K562 (cell line): Measurements from ENCODE around the gene CNPY4. TPM values are rescaled to one million over a fixed set of nuclear protein-coding genes. Genes with fewer than 3 reads are reported as not detected.

ENCODE experiments used
- ATAC-seq: fragments of 200-7000 bp; cut with Tn5 transposase; 3 replicates; pipeline ENCODE4 v1.9.1; 2020; ENCODE audit warnings: moderate library complexity
- BruUV-seq: library from RNA; stranded (reverse); fragments of 400-500 nt; replicated peaks from 2 replicates; lab custom pipeline; 2021; lab: Mats Ljungman, UMichigan
- CTCF ChIA-PET: fragments of 300-600 bp; formaldehyde crosslinking; extraction: SDS; loops from one replicate; lab custom pipeline; 2021; ENCODE audit warnings: low intra/inter-chr PET ratio; lab: Yijun Ruan, JAX
- POLR2A ChIA-PET: fragments of 300-600, 350-650 bp; sonication (Branson Sonifier 250); formaldehyde crosslinking; extraction: SDS; loops from one replicate; lab custom pipeline; 2021; ENCODE audit warnings: antibody characterized with exemption, inconsistent platforms; lab: Yijun Ruan, JAX
- DNase-seq, 4 experiments: peaks; one replicate each; pipeline versions ENCODE4 v3.0.0 to v3.0.0-alpha.2; 2011 to 2018; ENCODE audit warnings: low spot score in 3 of 4, mixed read lengths in 3 of 4; ENCODE audit errors: extremely low read depth in 1 of 4
- FAIRE-seq: peaks from 2 replicates; lab custom pipeline; 2011; peaks lifted over from hg19 to GRCh38; lab: Jason Lieb, UNC
- H2AFZ ChIP-seq: 2 replicates; pipeline ENCODE4 v1.6.0; 2011; ENCODE audit warnings: low read depth, low read length, control low read depth, inconsistent platforms
- H3K27ac ChIP-seq: fragments of 200-600 bp; 3 replicates; pipeline ENCODE4 v1.8.0; 2011; ENCODE audit warnings: low read depth, mild to moderate bottlenecking, control low read depth, inconsistent platforms, low read length, moderate library complexity, mixed read lengths; ENCODE audit errors: extremely low read depth
- H3K27me3 ChIP-seq, 2 experiments: fragments of 300-600 bp in 1 of 2; 2 replicates in 1 of 2; 3 replicates in 1 of 2; pipeline versions ENCODE4 v1.6.0 to v1.8.0; 2011; ENCODE audit warnings: inconsistent platforms in 2 of 2, low read length in 2 of 2, mild to moderate bottlenecking in 1 of 2, mixed read lengths in 1 of 2, moderate library complexity in 1 of 2; ENCODE audit not compliant: control insufficient read depth in 2 of 2, insufficient read depth in 2 of 2
- H3K36me3 ChIP-seq: fragments of 300-600 bp; 3 replicates; pipeline ENCODE4 v1.8.0; 2011; ENCODE audit warnings: mild to moderate bottlenecking, low read length, inconsistent platforms; ENCODE audit not compliant: control insufficient read depth, insufficient read depth
- H3K4me1 ChIP-seq, 2 experiments: fragments of 200-600 bp in 1 of 2; replicated peaks in 1 of 2; 2 replicates in 1 of 2; 3 replicates in 1 of 2; pipeline versions ENCODE4 v1.5.1 to v1.8.0; 2011; ENCODE audit warnings: inconsistent platforms in 2 of 2, low read length in 2 of 2, mild to moderate bottlenecking in 1 of 2, mixed read lengths in 1 of 2, moderate library complexity in 1 of 2; ENCODE audit not compliant: control insufficient read depth in 2 of 2, insufficient read depth in 2 of 2
- H3K4me2 ChIP-seq: 2 replicates; pipeline ENCODE4 v1.6.1; 2011; ENCODE audit warnings: low read length, control low read depth, inconsistent platforms, mixed read lengths; ENCODE audit not compliant: insufficient read depth
- H3K4me3 ChIP-seq: fragments of 200-600 bp; sonication (generic), shearing (Covaris generic); 2 replicates; pipeline ENCODE4 v1.5.1; 2016; ENCODE audit warnings: control low read depth, inconsistent platforms
- H3K79me2 ChIP-seq: fragments of 200-600 bp; 3 replicates; pipeline ENCODE4 v1.8.0; 2011; ENCODE audit warnings: low read length, inconsistent platforms; ENCODE audit not compliant: control insufficient read depth, insufficient read depth
- H3K9ac ChIP-seq, 2 experiments: 2 replicates each; pipeline versions ENCODE4 v1.6.0 to v1.6.1; 2011; ENCODE audit warnings: low read depth in 2 of 2, low read length in 2 of 2, control low read depth in 1 of 2, inconsistent platforms in 1 of 2, mild to moderate bottlenecking in 1 of 2, mixed read lengths in 1 of 2; ENCODE audit not compliant: insufficient read depth in 1 of 2
- H3K9me1 ChIP-seq: one replicate; pipeline ENCODE4 v1.6.0; 2011; ENCODE audit warnings: inconsistent platforms, mild to moderate bottlenecking, low read length, moderate library complexity; ENCODE audit not compliant: control insufficient read depth, insufficient read depth
- H3K9me3 ChIP-seq: replicated peaks from 2 replicates; pipeline ENCODE4 v1.5.1; 2011; ENCODE audit warnings: low read depth, low read length, inconsistent platforms; ENCODE audit not compliant: control insufficient read depth, insufficient read depth
- H4K20me1 ChIP-seq: replicated peaks from 2 replicates; pipeline ENCODE4 v1.6.1; 2011; ENCODE audit warnings: low read length, inconsistent platforms, mixed read lengths; ENCODE audit not compliant: control insufficient read depth, insufficient read depth
- ATF3 ChIP-seq, 2 experiments: fragments of 450-650 bp in 1 of 2; sonication (generic) in 1 of 2; formaldehyde crosslinking in 1 of 2; IDR thresholded peaks in 1 of 2; conservative IDR thresholded peaks in 1 of 2; 2 replicates each; pipeline versions ENCODE4 v1.6.1 to v1.8.1; 2016 to 2023; ENCODE audit warnings: mild to moderate bottlenecking in 2 of 2, moderate library complexity in 2 of 2, inconsistent platforms in 1 of 2, missing genetic modification reagents in 1 of 2
- BCOR ChIP-seq: fragments of 450-650 bp; IDR thresholded peaks from 2 replicates; pipeline ENCODE4 v1.6.1; 2016
- CBFA2T3 ChIP-seq: fragments of 450-650 bp; IDR thresholded peaks from 2 replicates; pipeline ENCODE4 v1.6.1; 2017
- DMBX1 ChIP-seq: fragments of 250-450 bp; sonication (Bioruptor Pico); IDR thresholded peaks from 2 replicates; pipeline ENCODE4 v1.8.0; 2022; ENCODE audit warnings: inconsistent platforms, mild to moderate bottlenecking, moderate library complexity, borderline replicate concordance
- DPF2 ChIP-seq: fragments of 450-650 bp; IDR thresholded peaks from 2 replicates; pipeline ENCODE4 v1.6.1; 2016
- E2F1 ChIP-seq: sonication (generic); formaldehyde crosslinking; IDR thresholded peaks from 2 replicates; pipeline ENCODE4 v1.8.1; 2023; ENCODE audit warnings: mild to moderate bottlenecking, missing genetic modification reagents, moderate library complexity
- SLC30A9 ChIP-seq: fragments of 250-450 bp; sonication (Bioruptor Pico); IDR thresholded peaks from 2 replicates; pipeline ENCODE4 v1.8.0; 2022; ENCODE audit warnings: mild to moderate bottlenecking, moderate library complexity
- SMARCE1 ChIP-seq: fragments of 450-650 bp; IDR thresholded peaks from 2 replicates; pipeline ENCODE4 v1.7.1; 2016; ENCODE audit warnings: mild to moderate bottlenecking
- STAT5B ChIP-seq: fragments of 250-450 bp; sonication (Bioruptor Pico); IDR thresholded peaks from 2 replicates; pipeline ENCODE4 v1.8.0; 2021; ENCODE audit warnings: mild to moderate bottlenecking, inconsistent platforms
- ZNF23 ChIP-seq: fragments of 250-450 bp; sonication (Bioruptor Pico); IDR thresholded peaks from 2 replicates; pipeline ENCODE4 v1.4.0; 2020; ENCODE audit warnings: mild to moderate bottlenecking
- WGBS: fragments of 100-300 bp; shearing (Covaris generic); methylation state at CpG from one replicate; pipeline ENCODE4 v1.1.6; 2016; ENCODE audit warnings: low coverage, mixed read lengths; ENCODE audit not compliant: insufficient coverage; ENCODE audit errors: missing lambda C conversion rate; 5-methylcytosine and 5-hydroxymethylcytosine counted together
- in situ Hi-C: fragments of 300-500 bp; cut with MboI; formaldehyde crosslinking; loops from 4 replicates; pipeline ENCODE4 v1.15.0; 2018; ENCODE audit warnings: inconsistent platforms, mixed read lengths
- intact Hi-C: fragments of 100-400 bp; cut with micrococcal nuclease; formaldehyde crosslinking; loops from 2 replicates; pipeline ENCODE4 v1.14.2; 2022
- polyA plus RNA-seq, 8 experiments: library from polyadenylated mRNA; depleted of rRNA in 4 of 8; stranded (reverse) in 5 of 8; unstranded in 3 of 8; fragments of >200 nt; fragmentation: Nextera tagmentation in 2 of 8; fragmentation: Illumina TruSeq in 1 of 8; extraction: Ambion mirVana in 2 of 8; extraction: Trizol in 1 of 8; gene quantifications; 2 replicates each; pipeline versions ENCODE4 v1.2.1 to v1.2.3, GENCODE V29; 2011 to 2014; ENCODE audit warnings: inconsistent platforms in 1 of 8, missing spikeins in 1 of 8
- total RNA-seq, 7 experiments: library from RNA; depleted of rRNA in 6 of 7; stranded (reverse); fragments of >200 nt in 6 of 7; fragmentation: Illumina TruSeq in 2 of 7; extraction: Trizol in 2 of 7; gene quantifications; 2 replicates each; pipeline versions ENCODE4 v1.2.1 to v1.2.3, GENCODE V29; 2011 to 2021; ENCODE audit warnings: low replicate concordance in 1 of 7
- TF ChIP-seq, protein P1 (sequence below): sonication (generic); formaldehyde crosslinking; IDR thresholded peaks from 2 replicates; pipeline ENCODE4 v1.8.0; 2022; ENCODE audit warnings: mild to moderate bottlenecking, missing genetic modification reagents
- TF ChIP-seq, protein P2 (sequence below): fragments of 250-450 bp; sonication (Bioruptor Pico); IDR thresholded peaks from 2 replicates; pipeline ENCODE4 v1.8.0; 2022; ENCODE audit warnings: inconsistent platforms

The CNPY4 gene
- total and polyA plus RNA-seq, 9 of the 15 experiments (the other 6 are each of a cell fraction or from before 2014, with no cell fraction given): 1.9 to 11.2 (median 7.0) TPM

GRCh38 chr7:100087055-100087750, 32.2 kb upstream of the CNPY4 start:
- DNase-seq: no peak
- WGBS: 77% methylated on average over 10 of the region's 10 CpGs

More at GRCh38 chr7:100087055-100087750, 32.2 kb upstream of the CNPY4 start:
- Histone ChIP-seq H4K20me1 (peaks cover 10% of the 10 kb centered on the region; the same call in 1 of the 2 replicates), H2AFZ (peak overlapping the region; percentile 53), H3K27ac (no peak overlapping the region; the same call in 2 of the 3 replicates), H3K4me1 (peaks cover 31 to 32% of the 10 kb centered on the region in 2 experiments), H3K4me2 (no peak overlapping the region), H3K4me3 (no peak overlapping the region), H3K27me3 (no peaks in the 10 kb centered on the region), H3K9me1 (no peaks in the 10 kb centered on the region), H3K79me2 (peaks cover 19% of the 10 kb centered on the region), H3K36me3 (peaks cover 24% of the 10 kb centered on the region), H3K9me3 (no peaks in the 10 kb centered on the region), H3K9ac (no peak overlapping the region)
- POLR2A ChIA-PET: interaction anchor here (7.9 kb wide), 1 partner anchor 14 kb away, joined by 115 read pairs; the partner anchor contains the start of genes AP4M1 and MCM7
- CTCF ChIA-PET: no interaction called here
- intact Hi-C loops (no loop called here), in situ Hi-C loops (no loop called here)
- FAIRE-seq (no peak), ATAC-seq (no peak)
- TF ChIP-seq STAT5B (no peak), SMARCE1 (peak; percentile 29; the same call in 1 of the 2 replicates), BCOR (peak; percentile 52), ZNF23 (CRISPR knock-in tag) (no peak), SLC30A9 (CRISPR knock-in tag) (no peak), CBFA2T3 (no peak), E2F1 (CRISPR knock-in tag) (no peak), DMBX1 (CRISPR knock-in tag) (peak; percentile 20; the same call in 1 of the 2 replicates), DPF2 (peak; percentile 49; the same call in 1 of the 2 replicates), ATF3 (IDR thresholded peaks at IDR 0.05) (peak; percentile 21; the same call in 1 of the 2 replicates), ATF3 (CRISPR knock-in tag; conservative IDR thresholded peaks at IDR 0.05) (no peak)
- TF ChIP-seq, protein P1, sequence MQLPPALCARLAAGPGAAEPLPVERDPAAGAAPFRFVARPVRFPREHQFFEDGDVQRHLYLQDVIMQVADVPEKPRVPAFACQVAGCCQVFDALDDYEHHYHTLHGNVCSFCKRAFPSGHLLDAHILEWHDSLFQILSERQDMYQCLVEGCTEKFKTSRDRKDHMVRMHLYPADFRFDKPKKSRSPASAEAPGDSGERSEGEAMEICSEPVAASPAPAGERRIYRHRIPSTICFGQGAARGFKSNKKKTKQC (CRISPR knock-in tag): no peak
- TF ChIP-seq, protein P2, sequence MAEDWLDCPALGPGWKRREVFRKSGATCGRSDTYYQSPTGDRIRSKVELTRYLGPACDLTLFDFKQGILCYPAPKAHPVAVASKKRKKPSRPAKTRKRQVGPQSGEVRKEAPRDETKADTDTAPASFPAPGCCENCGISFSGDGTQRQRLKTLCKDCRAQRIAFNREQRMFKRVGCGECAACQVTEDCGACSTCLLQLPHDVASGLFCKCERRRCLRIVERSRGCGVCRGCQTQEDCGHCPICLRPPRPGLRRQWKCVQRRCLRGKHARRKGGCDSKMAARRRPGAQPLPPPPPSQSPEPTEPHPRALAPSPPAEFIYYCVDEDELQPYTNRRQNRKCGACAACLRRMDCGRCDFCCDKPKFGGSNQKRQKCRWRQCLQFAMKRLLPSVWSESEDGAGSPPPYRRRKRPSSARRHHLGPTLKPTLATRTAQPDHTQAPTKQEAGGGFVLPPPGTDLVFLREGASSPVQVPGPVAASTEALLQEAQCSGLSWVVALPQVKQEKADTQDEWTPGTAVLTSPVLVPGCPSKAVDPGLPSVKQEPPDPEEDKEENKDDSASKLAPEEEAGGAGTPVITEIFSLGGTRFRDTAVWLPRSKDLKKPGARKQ (CRISPR knock-in tag): no peak
- no TSS peak for BruUV-seq
